ENCODE measurements around the gene MACF1.

DNA sequence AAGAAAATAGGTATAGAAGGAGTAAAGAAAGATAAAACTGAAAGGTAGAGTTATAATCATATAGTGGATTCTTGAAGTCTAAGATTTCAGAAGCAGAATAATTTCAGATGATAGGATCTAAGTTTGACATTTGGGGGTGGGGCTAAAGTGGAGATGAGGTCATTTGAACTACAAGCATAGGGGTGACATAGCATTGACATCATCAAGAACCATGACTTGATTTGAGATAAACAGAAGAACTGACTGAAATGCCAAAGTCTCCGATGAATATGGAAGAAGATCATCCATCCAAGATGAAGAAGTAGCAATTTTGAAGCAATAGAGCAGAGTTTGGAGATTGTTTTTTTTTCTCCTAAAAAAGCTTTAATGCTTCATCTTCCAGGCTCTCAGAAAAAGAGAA lies 122.3 kb downstream of the MACF1 start:
- TF ChIP-seq CTCF (IDR thresholded peaks at IDR 0.05) (no peak), POLR2A (IDR thresholded peaks at IDR 0.05; ENCODE audit: low read depth) (no peak)

Measured in esophagus muscularis mucosa (tissue), 3 donors.